ENCODE measurements around the gene ARFIP2. TPM values are rescaled to one million over a fixed set of nuclear protein-coding genes. Genes with fewer than 3 reads are reported as not detected.

The ARFIP2 gene
- total and polyA plus RNA-seq, 10 of the 15 experiments (the other 5 are each of a cell fraction or from before 2014, with no cell fraction given), result 11.7 to 59.8 (median 48.0) TPM

DNA sequence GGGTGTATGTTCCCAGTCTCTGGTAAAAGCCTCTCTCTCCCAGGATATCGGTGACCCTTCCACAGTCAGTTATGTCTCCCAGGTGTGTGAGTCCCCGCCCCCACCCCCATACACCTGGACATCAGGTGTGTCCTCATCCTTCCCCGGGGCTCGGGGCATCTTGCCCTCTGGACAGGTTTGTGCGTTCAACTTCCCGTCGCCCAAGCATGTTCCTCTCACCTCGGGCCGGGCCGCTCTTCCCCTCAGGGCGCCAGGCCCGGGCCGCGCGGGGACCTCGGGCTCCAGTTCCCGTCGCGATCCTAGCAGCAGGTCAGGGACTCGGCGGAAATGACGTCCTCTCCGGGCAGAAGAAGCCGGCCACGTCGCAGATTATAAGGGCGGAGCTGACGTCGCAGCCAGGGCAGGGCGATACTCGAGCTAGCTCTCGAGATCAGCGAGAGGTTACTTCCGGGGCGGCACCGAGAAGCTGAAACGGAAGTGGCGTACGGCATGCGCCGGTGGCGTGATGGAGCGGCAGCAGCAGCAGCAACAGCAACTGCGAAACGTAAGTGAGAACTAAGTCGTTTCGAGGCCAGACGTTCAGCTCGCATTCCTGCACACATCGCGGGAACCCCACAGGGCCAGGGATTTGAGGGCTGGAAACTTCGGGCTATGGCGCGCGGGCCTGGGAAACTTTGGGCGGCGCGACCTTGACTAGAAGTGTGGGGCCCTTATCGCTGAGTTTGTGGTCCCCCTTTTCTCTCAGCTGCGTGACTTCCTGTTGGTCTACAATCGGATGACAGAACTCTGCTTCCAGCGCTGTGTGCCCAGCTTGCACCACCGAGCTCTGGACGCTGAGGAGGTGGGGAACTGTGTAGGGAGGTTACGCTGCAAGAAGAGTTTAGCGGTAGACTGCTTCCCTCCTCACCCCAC lies at the start of gene ARFIP2, which contains the start of gene TIMM10B (continued):
- TF ChIP-seq POLR2AphosphoS2 (IDR thresholded peaks at IDR 0.05; ENCODE audit: low read depth, low read length) (peak; percentile 72), NFXL1 (IDR thresholded peaks at IDR 0.05; ENCODE audit: borderline replicate concordance) (no peak), RB1 (IDR thresholded peaks at IDR 0.05; ENCODE audit: borderline replicate concordance) (peak; percentile 66; the same call in 1 of the 2 replicates), ZNF592 (IDR thresholded peaks at IDR 0.05) (no peak), RCOR1 (conservative IDR thresholded peaks at IDR 0.05; ENCODE audit: low read depth, low read length) (0 out of 2 replicates have a peak, but pooled peaks have one; percentile 50), RAD51 (IDR thresholded peaks at IDR 0.05) (no peak), E2F4 (IDR thresholded peaks at IDR 0.05; ENCODE audit: low read depth, low read length) (no peak), IRF4 (IDR thresholded peaks at IDR 0.05; ENCODE audit: low read depth, low read length) (no peak), RBBP5 (conservative IDR thresholded peaks at IDR 0.05) (no peak), FOXK2 (IDR thresholded peaks at IDR 0.05) (peak; percentile 72; the same call in 1 of the 2 replicates), ATF2 (IDR thresholded peaks at IDR 0.05; ENCODE audit: low read length) (peak; percentile 19; the same call in 1 of the 2 replicates), NFYB (IDR thresholded peaks at IDR 0.05; ENCODE audit: insufficient read depth, low read depth, low read length) (no peak), YY1 (IDR thresholded peaks at IDR 0.05; ENCODE audit: low read depth, low read length) (peak; percentile 65), PAX5 (IDR thresholded peaks at IDR 0.05; ENCODE audit: borderline replicate concordance, low read depth, low read length) (no peak; the same call in 1 of the 2 replicates), NBN (IDR thresholded peaks at IDR 0.05) (peak; percentile 90), CHD4 (IDR thresholded peaks at IDR 0.05) (no peak), HDGF (IDR thresholded peaks at IDR 0.05) (peak; percentile 82; the same call in 1 of the 2 replicates), TBL1XR1 (IDR thresholded peaks at IDR 0.05; ENCODE audit: low read depth, low read length) (peak; percentile 42; the same call in 1 of the 2 replicates), DPF2 (IDR thresholded peaks at IDR 0.05) (no peak; the same call in 1 of the 2 replicates), JUND (IDR thresholded peaks at IDR 0.05; ENCODE audit: low read depth, low read length) (no peak)
- TF ChIP-seq, protein P1, sequence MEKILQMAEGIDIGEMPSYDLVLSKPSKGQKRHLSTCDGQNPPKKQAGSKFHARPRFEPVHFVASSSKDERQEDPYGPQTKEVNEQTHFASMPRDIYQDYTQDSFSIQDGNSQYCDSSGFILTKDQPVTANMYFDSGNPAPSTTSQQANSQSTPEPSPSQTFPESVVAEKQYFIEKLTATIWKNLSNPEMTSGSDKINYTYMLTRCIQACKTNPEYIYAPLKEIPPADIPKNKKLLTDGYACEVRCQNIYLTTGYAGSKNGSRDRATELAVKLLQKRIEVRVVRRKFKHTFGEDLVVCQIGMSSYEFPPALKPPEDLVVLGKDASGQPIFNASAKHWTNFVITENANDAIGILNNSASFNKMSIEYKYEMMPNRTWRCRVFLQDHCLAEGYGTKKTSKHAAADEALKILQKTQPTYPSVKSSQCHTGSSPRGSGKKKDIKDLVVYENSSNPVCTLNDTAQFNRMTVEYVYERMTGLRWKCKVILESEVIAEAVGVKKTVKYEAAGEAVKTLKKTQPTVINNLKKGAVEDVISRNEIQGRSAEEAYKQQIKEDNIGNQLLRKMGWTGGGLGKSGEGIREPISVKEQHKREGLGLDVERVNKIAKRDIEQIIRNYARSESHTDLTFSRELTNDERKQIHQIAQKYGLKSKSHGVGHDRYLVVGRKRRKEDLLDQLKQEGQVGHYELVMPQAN (conservative IDR thresholded peaks at IDR 0.05), result peak; percentile 79
- TF ChIP-seq, protein P2, sequence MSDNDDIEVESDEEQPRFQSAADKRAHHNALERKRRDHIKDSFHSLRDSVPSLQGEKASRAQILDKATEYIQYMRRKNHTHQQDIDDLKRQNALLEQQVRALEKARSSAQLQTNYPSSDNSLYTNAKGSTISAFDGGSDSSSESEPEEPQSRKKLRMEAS (IDR thresholded peaks at IDR 0.05; ENCODE audit: low read depth, low read length), result peak; percentile 90

Data from GM12878 (cell line).